Activated CD8-positive, alpha-beta memory T cell treated with anti-CD3 and anti-CD28 coated beads, Interleukin-2, amount 50 U/mL, for 1 hour (primary cell): ENCODE data around the gene FAM228B.
"Not testable (repeated sequence)": the region's sequence is repeated elsewhere in the genome, so short reads cannot be mapped to it uniquely, and the experiment has no call there.

Source experiments
- DNase-seq: peaks from one replicate; pipeline ENCODE4 v3.0.0-alpha.2; 2020; ENCODE audit errors: extremely low read depth

Gene FAM228B

DNA sequence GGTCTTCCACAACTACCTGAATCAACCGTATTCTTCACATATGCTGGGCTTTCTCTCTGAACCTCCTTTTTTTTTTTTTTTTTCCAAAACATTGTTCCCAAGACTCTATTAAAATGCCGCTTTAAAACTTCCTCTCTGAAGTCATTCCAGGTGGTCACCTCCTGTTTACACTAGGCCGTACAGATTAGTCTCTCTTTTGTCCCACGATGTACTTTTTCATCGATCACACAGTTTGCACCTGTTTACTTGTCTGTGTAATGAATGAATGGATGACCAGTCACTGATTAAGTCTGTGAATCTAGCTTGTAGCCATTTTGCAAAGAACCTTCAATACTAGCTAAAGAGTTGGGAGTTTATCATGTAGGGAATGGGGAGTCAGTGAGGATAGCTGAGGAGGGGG lies 34.9 kb downstream of the FAM228B start:
- DNase-seq, result no peak

DNA sequence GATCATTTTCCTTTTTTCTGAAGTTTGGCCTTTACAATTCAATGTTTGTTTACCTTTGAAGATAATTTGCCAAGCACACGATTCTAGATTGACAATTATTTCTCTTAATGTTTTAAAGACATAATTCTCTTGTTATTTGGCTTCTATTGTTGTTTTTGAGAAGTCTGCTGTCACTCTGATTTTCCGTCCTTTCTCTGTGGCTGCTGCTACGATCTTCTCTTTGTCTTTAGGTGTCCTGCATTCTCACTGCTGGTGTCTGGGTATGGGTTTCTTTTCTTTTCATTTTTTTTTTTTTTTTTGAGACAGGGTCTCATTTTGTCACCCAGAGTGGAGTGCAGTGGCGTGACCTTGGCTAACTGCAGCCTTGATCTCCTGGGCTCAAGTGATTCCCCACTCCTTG lies 36.4 kb downstream of the FAM228B start:
- DNase-seq, result no peak

DNA sequence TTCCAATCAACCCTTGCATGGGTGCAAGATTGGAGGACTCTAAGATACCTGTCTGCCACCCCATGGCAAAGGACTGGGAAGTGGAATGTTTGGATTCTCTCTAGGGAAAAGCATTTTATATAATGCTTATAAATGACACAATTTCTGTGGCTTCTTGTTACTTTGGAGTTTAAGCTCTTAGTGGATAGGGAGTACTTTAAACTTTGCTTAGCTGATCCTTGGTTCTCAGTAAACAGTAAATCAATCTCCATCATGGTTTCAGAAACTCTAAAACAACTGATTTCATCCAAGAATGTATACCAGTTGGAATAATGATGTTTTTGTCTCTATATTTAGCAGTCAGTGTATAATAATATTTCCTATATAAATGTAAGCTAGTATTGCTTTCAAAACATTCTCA lies 37.5 kb downstream of the FAM228B start:
- no peak for DNase-seq

DNA sequence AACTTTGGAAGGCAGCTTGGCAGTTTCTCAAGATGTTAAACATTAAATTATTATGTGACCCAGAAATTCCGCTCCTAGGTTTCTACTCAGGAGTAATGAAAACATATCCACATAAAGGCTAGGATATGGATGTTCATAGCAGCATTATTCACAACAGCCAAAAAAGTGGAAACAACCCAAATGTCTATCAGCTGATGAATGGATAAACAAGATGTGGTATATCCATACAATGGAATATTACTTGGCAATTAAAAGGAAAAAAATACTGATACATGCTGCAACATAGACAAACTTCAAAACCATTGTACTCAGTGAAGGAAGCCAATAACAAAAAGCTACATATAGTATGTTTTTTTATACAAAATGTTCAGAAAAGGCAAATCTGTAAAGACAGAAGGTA lies 39.2 kb downstream of the FAM228B start:
- no peak for DNase-seq

DNA sequence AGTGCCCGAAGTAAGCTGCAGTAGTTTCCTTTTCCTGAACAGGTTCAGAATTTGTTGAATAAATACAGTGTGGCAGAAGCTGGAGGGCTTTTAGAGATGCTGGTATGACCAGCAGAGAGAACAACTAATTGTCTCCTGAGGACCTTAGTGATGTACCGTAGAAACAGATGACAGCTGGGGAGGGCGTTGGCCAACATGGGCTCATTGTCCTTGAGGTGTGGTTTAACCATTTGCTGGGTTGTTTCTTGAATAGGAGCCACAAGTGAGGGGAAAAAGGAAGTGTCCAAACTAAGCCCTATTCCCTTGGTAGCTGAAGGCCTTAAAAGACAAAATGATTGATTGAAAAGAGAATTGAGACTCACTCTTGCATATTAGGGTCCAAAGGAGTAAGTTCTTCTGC lies 39.9 kb downstream of the FAM228B start:
- DNase-seq, result no peak

DNA sequence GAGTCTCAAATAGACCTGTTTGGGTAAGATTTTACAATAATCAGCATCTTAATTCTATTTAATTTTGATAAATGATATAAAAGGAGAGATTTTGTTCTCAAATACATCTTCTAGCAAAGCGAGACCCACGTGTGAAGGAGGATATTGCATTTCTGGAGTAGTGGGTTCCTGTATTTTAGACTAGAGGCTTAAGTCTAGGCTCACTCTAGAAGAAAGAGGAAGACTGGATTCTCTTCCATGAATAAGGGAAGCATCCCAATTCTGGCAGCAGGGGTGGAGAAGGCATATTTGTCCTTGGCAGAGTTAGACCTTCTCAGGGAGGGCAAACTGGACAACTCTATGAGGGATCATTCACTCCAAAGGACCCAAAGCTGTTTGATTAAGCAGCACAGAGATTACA lies 40.3 kb downstream of the FAM228B start:
- no peak for DNase-seq

DNA sequence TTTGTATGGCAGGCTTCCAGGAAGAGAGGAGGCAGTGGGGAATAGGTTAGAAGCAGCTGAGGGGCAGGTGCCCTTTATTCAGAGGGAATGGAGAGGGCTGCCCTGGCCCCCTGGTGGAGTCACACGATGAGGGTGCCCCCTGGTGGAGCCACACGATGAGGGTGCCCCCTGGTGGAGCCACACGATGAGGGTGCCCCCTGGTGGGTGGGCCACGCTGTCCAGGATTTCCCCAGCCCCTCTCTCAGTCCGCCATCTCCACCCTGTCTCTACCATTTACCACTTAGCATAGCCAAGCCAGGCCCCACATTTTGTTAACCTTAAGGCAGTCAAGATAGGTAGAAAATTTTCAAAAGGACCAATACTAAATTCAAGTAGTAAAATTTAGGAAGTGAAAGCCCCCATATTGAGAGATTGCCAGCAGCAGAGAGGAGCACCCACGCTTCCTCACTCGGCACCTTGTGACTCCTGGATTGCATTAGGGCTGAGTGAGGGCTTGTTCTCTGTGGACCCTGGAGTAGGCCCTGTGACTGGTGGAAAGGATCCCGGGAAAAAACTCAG lies 41.2 kb downstream of the FAM228B start:
- peak; percentile 4 for DNase-seq

DNA sequence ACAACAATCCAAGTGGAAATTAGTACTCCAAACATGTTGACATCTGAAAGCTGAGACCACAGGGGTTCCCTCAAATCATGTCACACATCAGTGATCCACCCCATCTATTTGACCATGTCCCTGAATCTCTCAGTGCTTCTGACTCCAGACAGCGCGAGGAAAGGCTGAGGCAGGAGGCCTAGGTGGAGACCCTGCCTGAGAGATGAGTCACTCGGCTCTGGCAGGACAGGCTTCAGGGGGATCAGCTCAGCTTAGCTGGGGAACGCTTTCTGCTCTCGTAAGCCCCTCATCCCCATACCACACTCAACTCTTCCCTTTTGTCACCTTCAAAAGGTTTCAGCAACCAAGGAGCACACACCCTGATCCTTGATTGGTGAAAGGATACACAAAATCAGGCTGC lies 45.8 kb downstream of the FAM228B start:
- no peak for DNase-seq

DNA sequence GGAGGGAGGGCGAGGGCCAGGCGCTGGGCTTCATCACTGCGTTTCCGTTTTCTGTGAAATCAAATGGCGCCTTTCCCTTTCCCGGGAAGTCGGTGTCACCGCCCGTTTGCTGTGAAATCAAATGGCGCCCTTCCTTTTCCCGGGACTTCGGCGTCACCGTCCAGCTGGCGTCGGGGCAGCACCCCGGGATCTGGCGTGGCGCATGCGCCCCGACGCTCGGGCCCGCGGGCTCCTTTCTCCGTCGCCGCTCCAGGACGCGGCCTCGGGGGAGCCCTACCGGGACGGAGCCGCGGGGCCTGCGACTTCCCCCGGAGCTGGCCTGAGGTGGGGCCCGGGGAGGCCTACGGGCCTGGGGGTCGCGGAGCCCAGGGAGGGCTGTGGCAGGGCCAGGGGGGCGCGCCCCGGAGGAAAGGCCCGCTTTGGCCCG lies 51.6 kb downstream of the FAM228B start, which contains the start of gene FAM228A:
Gene FAM228A, plus strand, starts transcription at position 203 of the 427 bp plus-strand sequence. CDS start 428 bp downstream, outside the sequence.
- no peak for DNase-seq

DNA sequence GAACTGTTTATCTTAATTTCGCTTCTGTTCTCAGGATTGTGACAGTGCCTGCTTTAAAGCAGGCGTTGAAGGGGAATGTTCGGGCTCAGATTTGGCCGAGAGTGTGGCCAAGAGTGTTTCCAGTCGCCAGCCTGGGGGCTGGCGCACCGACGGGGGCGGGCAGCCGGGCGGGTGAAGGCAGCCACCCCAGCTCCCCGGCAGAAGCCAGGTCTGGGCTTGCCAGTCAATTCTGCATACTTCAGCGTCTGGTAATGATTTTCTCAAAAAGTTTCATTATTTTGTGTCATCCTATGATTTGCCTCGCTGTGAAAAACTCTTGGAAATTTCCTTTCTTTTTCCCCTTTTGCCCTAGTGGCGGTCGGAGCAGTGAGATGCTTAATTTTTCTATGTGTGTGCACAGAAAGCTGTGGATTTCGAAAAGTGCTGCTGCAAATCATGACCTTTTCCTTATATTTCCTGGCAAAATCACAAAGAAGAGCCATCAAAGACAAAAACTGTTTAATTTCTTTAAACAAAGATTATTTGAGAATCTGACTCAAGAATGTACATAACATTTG lies 52.4 kb downstream of the FAM228B start:
- DNase-seq, result no peak

DNA sequence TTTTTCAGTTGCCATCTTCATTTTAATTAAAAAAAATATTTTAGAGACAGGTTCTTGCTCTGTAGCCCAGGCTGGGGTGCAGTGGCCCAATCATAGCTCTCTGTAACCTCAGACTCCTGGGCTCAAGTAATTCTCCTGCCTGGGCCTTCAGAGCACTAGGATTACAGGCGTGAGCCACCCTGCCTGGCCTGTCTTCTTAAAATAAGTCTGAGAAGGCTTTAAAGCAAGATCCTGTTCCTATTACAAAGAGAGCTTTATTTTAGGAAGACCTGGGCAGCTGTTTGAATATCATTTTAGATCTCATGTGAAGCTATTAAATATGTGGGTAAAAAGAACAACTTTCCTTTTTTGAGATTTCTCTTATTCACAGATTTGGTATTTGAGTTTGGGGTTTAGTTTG lies 53.1 kb downstream of the FAM228B start:
- no peak for DNase-seq

DNA sequence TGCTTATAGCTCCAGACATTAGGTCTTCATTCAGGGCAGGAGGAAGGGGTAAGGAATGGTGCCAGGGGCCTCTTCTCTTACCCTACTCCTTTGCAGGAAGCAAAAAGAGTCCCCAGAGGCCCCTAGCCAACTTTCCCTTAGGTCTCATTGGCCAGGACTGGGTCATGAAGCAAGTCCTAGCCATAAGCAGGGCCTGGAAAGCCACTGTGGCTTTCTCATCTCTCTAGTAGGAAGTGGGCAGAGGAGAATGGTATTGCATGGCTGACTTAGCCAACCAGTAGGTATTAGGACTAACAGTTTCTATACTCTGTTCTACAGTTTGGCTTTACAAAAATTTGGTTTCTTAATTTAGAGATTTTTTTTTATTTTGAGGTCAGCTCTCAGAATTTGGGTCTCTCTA lies 56.4 kb downstream of the FAM228B start:
- DNase-seq, result no peak

DNA sequence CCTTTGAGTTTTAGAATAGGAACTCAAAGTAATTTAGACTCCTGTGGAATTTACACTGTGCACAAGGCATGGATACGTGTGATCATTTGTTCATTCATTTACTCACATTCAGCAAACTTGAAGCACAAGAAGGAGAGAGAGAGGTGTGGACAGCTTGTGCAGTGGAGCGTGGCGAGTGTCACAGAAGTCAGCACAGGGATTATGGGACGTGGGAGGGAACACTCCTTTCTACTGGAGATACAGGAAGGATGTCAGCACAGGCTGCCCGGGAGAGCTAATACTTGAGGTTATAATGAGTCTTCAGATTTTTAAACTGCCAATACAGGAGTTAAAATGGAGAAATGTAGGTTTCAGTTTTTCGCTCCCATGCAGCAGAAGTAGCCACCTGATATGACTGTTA lies 58.6 kb downstream of the FAM228B start:
- DNase-seq, result no peak

DNA sequence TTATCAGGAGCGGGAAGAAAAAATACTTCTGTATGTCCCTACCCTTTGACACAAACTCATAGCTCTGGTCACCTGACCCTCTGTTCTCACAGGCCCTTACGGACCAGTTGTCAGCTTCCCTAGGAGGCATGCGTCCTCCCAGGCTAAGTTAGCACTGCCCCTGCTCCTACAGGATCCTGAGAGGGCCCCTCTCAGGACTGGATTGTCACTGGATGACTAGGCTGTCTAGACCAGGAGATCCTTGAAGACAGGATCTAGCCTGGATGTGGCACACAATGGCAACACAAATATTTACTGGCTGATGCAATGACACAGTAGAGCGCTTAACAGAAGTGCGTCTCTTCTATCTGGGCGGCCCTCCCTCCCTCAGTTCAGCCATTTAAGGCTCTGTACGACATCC lies 59.2 kb downstream of the FAM228B start:
- DNase-seq, result no peak

DNA sequence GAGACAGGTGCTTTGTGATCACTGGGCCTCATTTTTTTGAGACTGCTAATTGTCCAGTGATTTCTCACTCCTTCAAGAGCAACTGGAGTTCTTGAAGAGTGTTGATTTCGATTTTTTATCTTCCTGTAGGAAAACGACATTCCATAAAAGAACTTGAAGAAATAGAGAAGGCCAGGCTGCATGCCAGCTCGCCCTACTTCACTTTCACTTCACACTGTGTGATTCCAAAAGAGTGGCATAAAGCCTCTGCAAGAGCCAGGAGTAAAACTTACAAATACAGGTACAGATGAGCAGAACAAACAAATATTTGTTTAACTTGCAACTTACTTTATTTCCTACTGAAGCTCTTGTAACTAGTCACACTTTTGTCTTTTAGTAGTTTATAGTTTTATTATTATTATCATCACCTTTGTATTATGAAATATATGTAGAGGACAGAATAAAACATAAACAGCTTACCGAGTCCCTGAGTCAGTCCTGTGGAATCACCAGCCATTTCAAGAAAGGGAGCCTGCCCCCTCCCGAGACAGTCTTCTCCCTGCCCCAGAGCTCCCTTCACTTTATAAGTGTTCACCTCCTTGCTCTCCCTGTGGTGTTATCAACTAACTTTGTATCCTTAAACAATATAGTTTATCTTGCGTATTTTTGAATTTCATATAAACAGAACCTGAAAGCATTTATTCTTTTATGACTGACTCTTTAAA lies 60.2 kb downstream of the FAM228B start:
- DNase-seq, result no peak

DNA sequence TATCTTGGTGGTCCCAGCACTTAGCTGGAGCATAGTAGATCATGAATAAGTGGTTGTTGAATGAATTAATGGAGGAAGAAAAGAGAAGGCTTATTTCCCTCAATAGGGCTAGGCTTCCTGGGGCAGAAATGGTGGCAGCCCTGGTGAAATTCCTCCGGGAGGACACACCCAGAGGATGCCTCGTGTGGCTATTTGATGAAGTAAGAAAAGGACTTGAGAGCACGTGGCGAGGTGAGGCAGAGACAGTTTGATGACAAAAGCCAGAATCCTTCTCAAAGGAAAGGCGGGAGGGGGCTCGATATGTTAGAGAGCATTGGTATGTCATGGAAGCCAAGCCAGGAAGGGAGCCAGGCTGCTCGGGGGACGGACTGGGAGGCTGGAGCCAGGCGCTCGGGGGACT lies 66.3 kb downstream of the FAM228B start:
- DNase-seq, result no peak

DNA sequence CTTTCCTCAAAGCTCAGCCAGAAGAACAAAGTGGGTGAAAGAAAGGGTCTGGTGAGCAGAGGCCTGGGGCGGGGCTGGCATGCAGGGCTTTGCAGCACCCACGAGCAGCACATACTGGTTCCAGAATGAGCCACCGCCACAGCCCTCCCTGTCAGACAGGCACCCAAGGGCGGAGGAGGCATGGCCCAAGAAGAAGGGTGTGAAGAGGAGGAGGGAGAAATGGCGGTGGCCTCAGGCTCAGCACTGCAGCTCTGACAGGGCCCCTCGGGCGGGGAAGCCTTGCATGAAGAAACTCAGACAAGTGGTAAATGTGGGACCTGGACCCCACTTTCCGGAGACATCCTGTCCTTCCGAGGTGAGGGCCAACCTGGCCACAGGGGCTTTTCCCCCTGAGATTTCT lies 67.2 kb downstream of the FAM228B start:
- DNase-seq, result no peak

DNA sequence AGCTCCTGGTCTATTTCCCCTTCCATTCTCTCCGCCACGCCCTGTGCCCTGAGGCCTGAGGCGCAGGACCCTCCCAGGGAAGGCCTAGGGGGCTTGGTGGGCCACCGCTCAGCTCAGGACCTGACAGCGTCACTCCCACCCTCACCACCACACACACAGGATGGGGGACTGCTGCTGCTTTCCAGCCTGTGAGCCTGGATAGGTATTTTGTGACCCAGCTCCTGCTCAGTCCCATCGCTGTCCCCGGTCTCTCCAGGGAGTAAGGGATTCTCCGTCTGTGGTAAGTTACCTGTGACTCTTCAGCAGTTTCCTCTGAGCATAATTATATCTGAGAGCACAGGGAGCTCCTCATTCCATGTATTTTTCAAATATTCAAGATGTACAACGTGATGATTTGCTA lies 67.9 kb downstream of the FAM228B start:
- DNase-seq, result no peak

DNA sequence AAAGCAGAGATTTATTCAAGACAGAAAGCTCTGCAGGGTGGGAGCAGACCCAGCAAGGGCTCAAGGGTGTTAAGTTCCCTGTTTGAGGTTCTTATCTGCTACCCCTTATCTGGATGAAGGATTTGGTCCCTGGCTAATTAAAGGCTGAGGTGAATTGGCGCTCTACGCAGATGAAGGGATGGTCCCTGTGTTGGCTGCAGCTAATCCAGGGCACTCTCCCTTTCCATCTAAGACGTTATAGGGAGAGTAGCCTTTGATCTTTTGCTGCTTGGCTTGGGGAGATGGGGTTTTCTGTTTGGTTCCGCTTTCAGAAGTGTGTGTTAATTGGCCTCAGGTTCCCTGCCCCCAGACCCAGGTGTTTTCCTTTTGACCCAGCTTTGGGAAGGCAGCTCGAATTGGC lies 68.6 kb downstream of the FAM228B start:
- DNase-seq, result no peak

DNA sequence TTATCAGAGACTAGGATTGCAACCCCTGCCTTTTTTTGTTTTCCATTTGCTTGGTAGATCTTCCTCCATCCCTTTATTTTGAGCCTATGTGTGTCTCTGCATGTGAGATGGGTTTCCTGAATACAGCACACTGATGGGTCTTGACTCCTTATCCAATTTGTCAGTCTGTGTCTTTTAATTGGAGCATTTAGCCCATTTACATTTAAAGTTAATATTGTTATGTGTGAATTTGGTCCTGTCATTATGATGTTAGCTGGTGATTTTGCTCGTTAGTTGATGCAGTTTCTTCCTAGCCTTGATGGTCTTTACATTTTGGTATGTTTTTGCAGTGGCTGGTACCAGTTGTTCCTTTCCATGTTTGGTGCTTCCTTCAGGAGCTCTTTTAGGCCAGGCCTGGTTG lies 73.9 kb downstream of the FAM228B start:
- not testable (repeated sequence) for DNase-seq

DNA sequence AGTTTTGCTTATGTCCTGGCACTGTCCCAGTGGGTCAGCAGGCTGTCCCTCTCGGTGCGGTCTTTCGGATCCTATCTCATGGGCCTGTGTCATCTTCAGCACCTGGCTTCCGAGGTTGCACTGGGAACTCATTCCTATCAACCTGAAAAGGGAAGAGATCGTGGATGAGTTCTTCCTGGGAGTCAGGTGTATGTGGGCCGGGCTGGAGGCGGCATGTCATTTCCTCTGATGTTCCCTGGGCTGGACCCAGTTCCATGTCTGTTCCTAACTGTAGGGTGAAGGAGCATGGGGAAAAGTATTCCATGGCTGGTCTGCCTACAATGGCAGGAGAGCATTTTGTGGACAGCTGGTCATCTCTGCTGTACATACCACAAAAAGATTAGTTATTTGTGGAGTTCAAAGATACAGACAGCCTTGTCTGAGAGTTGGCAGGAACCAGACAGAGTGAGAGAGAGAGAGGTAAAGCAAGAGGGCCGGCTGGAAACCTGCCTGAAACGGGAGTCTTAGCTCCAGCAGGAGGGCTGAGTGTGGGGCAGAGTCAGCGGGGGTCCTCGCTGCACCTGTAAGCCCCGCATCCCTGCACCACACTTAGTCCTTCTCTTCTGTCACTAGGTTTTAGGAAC lies 76.8 kb downstream of the FAM228B start:
- DNase-seq, result no peak

DNA sequence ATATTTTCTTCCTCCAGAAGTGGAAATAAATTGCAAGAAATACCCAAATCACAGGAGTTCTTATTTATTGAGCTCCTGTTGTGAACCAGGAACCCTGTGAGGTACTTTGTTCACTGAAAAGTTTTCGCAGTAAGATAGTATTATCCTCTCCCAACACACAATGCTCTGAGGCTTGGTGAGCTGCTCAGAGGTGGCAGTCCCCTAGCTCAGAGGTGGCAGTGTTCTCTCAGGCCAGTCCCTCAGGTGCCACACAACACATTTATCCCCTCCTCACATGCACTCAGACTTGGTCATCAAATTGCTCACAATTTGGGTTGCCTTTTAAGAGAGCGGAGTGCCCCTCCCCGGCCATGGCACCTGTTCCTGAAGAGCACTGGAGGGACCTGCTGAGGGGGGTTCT lies 77.5 kb downstream of the FAM228B start:
- no peak for DNase-seq
